GM23338 (cell line): ENCODE data around the gene NPAS2.

Source experiments
- CTCF ChIP-seq, 2 experiments: fragments of 200-600 bp in 1 of 2; sonication (generic) in 1 of 2; conservative IDR thresholded peaks; 2 replicates each; pipeline versions ENCODE4 v1.5.1 to v1.6.1; 2016 to 2017; ENCODE audit warnings: antibody characterized with exemption in 2 of 2, low read depth in 2 of 2, mild to moderate bottlenecking in 2 of 2, moderate library complexity in 1 of 2
- POLR2AphosphoS5 ChIP-seq: IDR thresholded peaks from 2 replicates; pipeline ENCODE4 v1.6.1; 2016; ENCODE audit warnings: antibody characterized with exemption, low read depth
- TF ChIP-seq, protein P1 (sequence below): IDR thresholded peaks from one replicate; pipeline ENCODE4 v1.6.1; 2018; ENCODE audit warnings: antibody characterized with exemption; ENCODE audit not compliant: unreplicated experiment

DNA sequence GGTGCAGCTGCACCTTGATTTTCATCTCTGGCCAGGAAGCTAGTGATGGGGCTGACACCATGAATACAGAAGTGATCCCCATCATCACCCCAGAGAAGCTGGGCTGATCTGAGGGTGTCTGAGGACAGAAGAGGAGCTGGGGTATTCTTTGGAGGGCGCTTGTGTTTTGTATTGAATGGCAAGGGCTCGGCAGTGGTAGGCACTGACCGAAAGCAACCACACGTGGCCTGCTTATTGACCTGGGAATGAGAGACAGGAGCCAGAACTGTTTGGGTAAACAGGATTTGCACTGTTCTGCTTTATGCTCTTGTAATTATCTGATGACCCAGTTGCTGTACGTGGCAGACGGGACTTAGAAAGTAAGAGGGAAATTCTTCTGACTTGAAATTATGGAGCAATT lies 119.5 kb downstream of the NPAS2 start:
- TF ChIP-seq, protein P1, sequence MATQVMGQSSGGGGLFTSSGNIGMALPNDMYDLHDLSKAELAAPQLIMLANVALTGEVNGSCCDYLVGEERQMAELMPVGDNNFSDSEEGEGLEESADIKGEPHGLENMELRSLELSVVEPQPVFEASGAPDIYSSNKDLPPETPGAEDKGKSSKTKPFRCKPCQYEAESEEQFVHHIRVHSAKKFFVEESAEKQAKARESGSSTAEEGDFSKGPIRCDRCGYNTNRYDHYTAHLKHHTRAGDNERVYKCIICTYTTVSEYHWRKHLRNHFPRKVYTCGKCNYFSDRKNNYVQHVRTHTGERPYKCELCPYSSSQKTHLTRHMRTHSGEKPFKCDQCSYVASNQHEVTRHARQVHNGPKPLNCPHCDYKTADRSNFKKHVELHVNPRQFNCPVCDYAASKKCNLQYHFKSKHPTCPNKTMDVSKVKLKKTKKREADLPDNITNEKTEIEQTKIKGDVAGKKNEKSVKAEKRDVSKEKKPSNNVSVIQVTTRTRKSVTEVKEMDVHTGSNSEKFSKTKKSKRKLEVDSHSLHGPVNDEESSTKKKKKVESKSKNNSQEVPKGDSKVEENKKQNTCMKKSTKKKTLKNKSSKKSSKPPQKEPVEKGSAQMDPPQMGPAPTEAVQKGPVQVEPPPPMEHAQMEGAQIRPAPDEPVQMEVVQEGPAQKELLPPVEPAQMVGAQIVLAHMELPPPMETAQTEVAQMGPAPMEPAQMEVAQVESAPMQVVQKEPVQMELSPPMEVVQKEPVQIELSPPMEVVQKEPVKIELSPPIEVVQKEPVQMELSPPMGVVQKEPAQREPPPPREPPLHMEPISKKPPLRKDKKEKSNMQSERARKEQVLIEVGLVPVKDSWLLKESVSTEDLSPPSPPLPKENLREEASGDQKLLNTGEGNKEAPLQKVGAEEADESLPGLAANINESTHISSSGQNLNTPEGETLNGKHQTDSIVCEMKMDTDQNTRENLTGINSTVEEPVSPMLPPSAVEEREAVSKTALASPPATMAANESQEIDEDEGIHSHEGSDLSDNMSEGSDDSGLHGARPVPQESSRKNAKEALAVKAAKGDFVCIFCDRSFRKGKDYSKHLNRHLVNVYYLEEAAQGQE: no peak
- TF ChIP-seq POLR2AphosphoS5 (no peak), CTCF (conservative IDR thresholded peaks at IDR 0.05; ENCODE audit: low read depth in 2 of 2) (no peak)
